PFSK-1 (cell line): Measurements from ENCODE around the gene MOSMO.

Source experiments
- POLR2AphosphoS5 ChIP-seq: IDR thresholded peaks from 2 replicates; pipeline ENCODE4 v1.6.1; 2012; ENCODE audit warnings: low read depth, mild to moderate bottlenecking, control low read depth, low read length, moderate library complexity
- TAF1 ChIP-seq: IDR thresholded peaks from 2 replicates; pipeline ENCODE4 v1.6.1; 2012; ENCODE audit warnings: low read length, control low read depth, borderline replicate concordance; ENCODE audit not compliant: insufficient read depth
- TF ChIP-seq, protein P1 (sequence below), 2 experiments: IDR thresholded peaks; 2 replicates each; pipeline versions ENCODE4 v1.6.1 to v1.8.0; 2011 to 2012; ENCODE audit warnings: low read depth in 2 of 2, low read length in 2 of 2, control low read depth in 1 of 2, inconsistent platforms in 1 of 2, mild to moderate bottlenecking in 1 of 2, moderate library complexity in 1 of 2; ENCODE audit not compliant: insufficient read depth in 1 of 2

GRCh38 chr16:22103441-22103840 is 95.5 kb downstream of the MOSMO start:
- TF ChIP-seq, protein P1, sequence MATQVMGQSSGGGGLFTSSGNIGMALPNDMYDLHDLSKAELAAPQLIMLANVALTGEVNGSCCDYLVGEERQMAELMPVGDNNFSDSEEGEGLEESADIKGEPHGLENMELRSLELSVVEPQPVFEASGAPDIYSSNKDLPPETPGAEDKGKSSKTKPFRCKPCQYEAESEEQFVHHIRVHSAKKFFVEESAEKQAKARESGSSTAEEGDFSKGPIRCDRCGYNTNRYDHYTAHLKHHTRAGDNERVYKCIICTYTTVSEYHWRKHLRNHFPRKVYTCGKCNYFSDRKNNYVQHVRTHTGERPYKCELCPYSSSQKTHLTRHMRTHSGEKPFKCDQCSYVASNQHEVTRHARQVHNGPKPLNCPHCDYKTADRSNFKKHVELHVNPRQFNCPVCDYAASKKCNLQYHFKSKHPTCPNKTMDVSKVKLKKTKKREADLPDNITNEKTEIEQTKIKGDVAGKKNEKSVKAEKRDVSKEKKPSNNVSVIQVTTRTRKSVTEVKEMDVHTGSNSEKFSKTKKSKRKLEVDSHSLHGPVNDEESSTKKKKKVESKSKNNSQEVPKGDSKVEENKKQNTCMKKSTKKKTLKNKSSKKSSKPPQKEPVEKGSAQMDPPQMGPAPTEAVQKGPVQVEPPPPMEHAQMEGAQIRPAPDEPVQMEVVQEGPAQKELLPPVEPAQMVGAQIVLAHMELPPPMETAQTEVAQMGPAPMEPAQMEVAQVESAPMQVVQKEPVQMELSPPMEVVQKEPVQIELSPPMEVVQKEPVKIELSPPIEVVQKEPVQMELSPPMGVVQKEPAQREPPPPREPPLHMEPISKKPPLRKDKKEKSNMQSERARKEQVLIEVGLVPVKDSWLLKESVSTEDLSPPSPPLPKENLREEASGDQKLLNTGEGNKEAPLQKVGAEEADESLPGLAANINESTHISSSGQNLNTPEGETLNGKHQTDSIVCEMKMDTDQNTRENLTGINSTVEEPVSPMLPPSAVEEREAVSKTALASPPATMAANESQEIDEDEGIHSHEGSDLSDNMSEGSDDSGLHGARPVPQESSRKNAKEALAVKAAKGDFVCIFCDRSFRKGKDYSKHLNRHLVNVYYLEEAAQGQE (IDR thresholded peaks at IDR 0.05; ENCODE audit: insufficient read depth in 1 of 2, low read depth in 2 of 2, low read length in 2 of 2) = no peak
- no peak for TF ChIP-seq POLR2AphosphoS5
- no peak for TF ChIP-seq TAF1
